ENCODE results near the gene SPATA6.
A peak's percentile ranks its signal among the peaks of the same experiment; 100 is the strongest.

The SPATA6 gene

GRCh38 chr1:48495911-48496310, 23.9 kb upstream of the SPATA6 start:
- DNase-seq (ENCODE audit: low read depth, low spot score): no peak
- in situ Hi-C loops (cut with HindIII; ENCODE audit: low sequenced_read_pairs): no loop called here
- TF ChIP-seq CTCF (IDR thresholded peaks at IDR 0.05; ENCODE audit: low read depth, low read length): no peak
- no peak overlapping the region for H3K4me3 ChIP-seq (ENCODE audit: low read depth, low read length)

GRCh38 chr1:48495166-48495565, 23.2 kb upstream of the SPATA6 start:
- in situ Hi-C loops (cut with HindIII; ENCODE audit: low sequenced_read_pairs): no loop called here
- no peak for TF ChIP-seq CTCF (IDR thresholded peaks at IDR 0.05; ENCODE audit: low read depth, low read length)
- DNase-seq (ENCODE audit: low read depth, low spot score): no peak
- H3K4me3 ChIP-seq (ENCODE audit: low read depth, low read length): no peak overlapping the region

- in situ Hi-C loops (cut with HindIII; ENCODE audit: low sequenced_read_pairs): no loop called here
- peak; percentile 94 for DNase-seq (ENCODE audit: low read depth, low spot score)
- H3K4me3 ChIP-seq (ENCODE audit: low read depth, low read length): no peak overlapping the region
- TF ChIP-seq CTCF (IDR thresholded peaks at IDR 0.05; ENCODE audit: low read depth, low read length): no peak
Observed at GRCh38 chr1:48493970-48494769, 22.2 kb upstream of the SPATA6 start.

GRCh38 chr1:48493041-48493440, 21.0 kb upstream of the SPATA6 start:
- no peak for DNase-seq (ENCODE audit: low read depth, low spot score)
- H3K4me3 ChIP-seq (ENCODE audit: low read depth, low read length): no peak overlapping the region
- no peak for TF ChIP-seq CTCF (IDR thresholded peaks at IDR 0.05; ENCODE audit: low read depth, low read length)
- in situ Hi-C loops (cut with HindIII; ENCODE audit: low sequenced_read_pairs): no loop called here

GRCh38 chr1:48492392-48492791, 20.4 kb upstream of the SPATA6 start:
- no peak overlapping the region for H3K4me3 ChIP-seq (ENCODE audit: low read depth, low read length)
- in situ Hi-C loops (cut with HindIII; ENCODE audit: low sequenced_read_pairs): no loop called here
- DNase-seq (ENCODE audit: low read depth, low spot score): no peak
- no peak for TF ChIP-seq CTCF (IDR thresholded peaks at IDR 0.05; ENCODE audit: low read depth, low read length)

GRCh38 chr1:48488721-48489120, 16.7 kb upstream of the SPATA6 start:
- no peak for DNase-seq (ENCODE audit: low read depth, low spot score)
- no peak overlapping the region for H3K4me3 ChIP-seq (ENCODE audit: low read depth, low read length)
- in situ Hi-C loops (cut with HindIII; ENCODE audit: low sequenced_read_pairs): no loop called here
- TF ChIP-seq CTCF (IDR thresholded peaks at IDR 0.05; ENCODE audit: low read depth, low read length): no peak
